DOHH2 (cell line): ENCODE data around the gene ZDHHC9.

Experiments used
- CTCF ChIP-seq: fragments of 200-600 bp; sonication (generic); IDR thresholded peaks from one replicate; pipeline ENCODE4 v1.5.1; 2014; ENCODE audit warnings: antibody characterized with exemption, mild to moderate bottlenecking, low read depth, low read length; ENCODE audit not compliant: poor library complexity, severe bottlenecking
- EZH2phosphoT487 ChIP-seq: fragments of 200-600 bp; sonication (generic); IDR thresholded peaks from 2 replicates; pipeline ENCODE4 v1.6.1; 2017; ENCODE audit warnings: borderline replicate concordance, mild to moderate bottlenecking, antibody characterized with exemption, low read length, moderate library complexity, mixed read lengths

DNA sequence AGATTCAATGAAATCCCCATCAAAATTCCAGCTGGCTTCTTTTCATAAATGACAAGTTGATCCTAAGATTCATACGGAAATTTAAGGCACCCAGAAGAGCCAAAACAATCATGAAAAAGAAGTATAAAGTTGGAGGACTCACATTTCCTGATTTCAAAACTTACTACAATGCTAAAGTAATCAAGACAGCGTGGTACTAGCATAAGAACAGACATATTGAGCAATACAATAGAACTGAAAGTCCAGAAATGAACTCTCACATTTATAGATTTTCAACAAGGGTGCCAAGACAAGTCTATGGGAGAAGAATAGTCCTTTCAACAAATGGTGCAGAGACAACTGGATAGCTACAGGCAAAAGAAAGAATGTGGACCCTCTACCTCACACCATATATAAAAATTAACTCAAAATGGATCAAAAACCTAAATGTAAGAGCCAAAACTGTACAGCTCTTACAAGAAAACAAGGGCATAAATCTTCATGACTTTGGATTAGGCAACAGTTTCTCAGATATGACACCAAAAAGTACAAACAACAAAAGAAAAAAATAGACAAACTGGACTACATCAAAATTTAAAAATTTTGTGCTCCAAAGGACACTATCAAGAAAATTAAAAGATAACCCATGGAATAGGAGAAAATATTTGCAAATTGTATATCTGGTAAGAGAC lies 35.4 kb downstream of the ZDHHC9 start:
- no peak for TF ChIP-seq CTCF
- TF ChIP-seq EZH2phosphoT487: no peak
